Activated T-cell treated with anti-CD3 and anti-CD28 coated beads, Interleukin-2, amount 50 U/mL, for 72 hours (primary cell): ENCODE measurements around the gene TOE1. TPM values are rescaled to one million over a fixed set of nuclear protein-coding genes. Genes with fewer than 3 reads are reported as not detected.
"Not testable (repeated sequence)": the region's sequence is repeated elsewhere in the genome, so short reads cannot be mapped to it uniquely, and the experiment has no call there.

Source experiments
- ATAC-seq, 2 donors: fragments of 150-1000 bp; cut with Tn5 transposase; replicated peaks in 1 of 2; 2 replicates each; pipeline ENCODE4 v1.10.0; 2021; ENCODE audit warnings: moderate library complexity in 2 of 2, mild to moderate bottlenecking in 1 of 2
- DNase-seq, 2 donors: peaks; one replicate each; pipeline ENCODE4 v3.0.0; 2021 to 2022; ENCODE audit warnings: mixed read lengths in 1 of 2
- H3K27ac Mint-ChIP-seq: one replicate; pipeline ENCODE4 v1.8.0; 2022; ENCODE audit warnings: mild to moderate bottlenecking, moderate library complexity, mixed read lengths
- H3K27me3 Mint-ChIP-seq: one replicate; pipeline ENCODE4 v1.8.0; 2022; ENCODE audit warnings: low read depth, mixed read lengths
- H3K36me3 Mint-ChIP-seq, 2 donors: one replicate each; pipeline ENCODE4 v1.8.0; 2022; ENCODE audit warnings: mixed read lengths in 2 of 2, mild to moderate bottlenecking in 1 of 2; ENCODE audit not compliant: insufficient read depth in 2 of 2
- H3K4me1 Mint-ChIP-seq: one replicate; pipeline ENCODE4 v1.8.0; 2022; ENCODE audit warnings: low read depth, mixed read lengths
- H3K4me3 Mint-ChIP-seq, 2 donors: one replicate each; pipeline ENCODE4 v1.8.0; 2022; ENCODE audit warnings: mild to moderate bottlenecking in 2 of 2, mixed read lengths in 2 of 2, moderate library complexity in 2 of 2
- H3K9me3 Mint-ChIP-seq, 2 donors: one replicate each; pipeline ENCODE4 v1.8.0; 2022; ENCODE audit warnings: mixed read lengths in 2 of 2
- total RNA-seq, 2 donors: library from RNA; stranded (reverse); gene quantifications; one replicate each; pipeline ENCODE4 v1.2.3, GENCODE V29; 2022

Gene TOE1
- total RNA-seq, 2 donors from 2014 or later = 23.9 to 34.4 TPM

DNA sequence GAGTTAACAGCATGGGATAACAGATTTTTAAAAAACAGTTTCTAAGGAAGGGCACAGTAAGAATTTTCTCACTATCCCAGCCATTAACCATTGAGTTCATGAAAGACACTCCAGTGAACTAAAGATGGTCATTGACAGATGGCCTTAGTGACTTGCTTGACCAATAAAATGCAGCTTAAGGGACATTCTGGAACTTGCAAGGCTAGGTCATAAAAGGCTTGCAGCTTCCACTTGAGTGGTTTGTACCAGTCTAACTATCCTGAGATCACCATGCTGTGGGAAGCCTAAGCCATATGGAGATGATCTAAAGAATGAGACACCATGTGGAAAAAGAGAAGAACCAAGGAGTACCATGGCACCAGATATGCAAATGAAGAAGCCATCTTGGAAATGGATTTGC is 38.2 kb downstream of the TOE1 start:
- Mint-ChIP-seq H3K27ac (no peak overlapping the region), H3K9me3 (no peaks in the 10 kb centered on the region), H3K36me3 (no peaks in the 10 kb centered on the region), H3K4me3 (no peak overlapping the region), H3K4me1 (peaks cover 8% of the 10 kb centered on the region), H3K27me3 (no peaks in the 10 kb centered on the region)
- DNase-seq (no peak), ATAC-seq (no peak)

DNA sequence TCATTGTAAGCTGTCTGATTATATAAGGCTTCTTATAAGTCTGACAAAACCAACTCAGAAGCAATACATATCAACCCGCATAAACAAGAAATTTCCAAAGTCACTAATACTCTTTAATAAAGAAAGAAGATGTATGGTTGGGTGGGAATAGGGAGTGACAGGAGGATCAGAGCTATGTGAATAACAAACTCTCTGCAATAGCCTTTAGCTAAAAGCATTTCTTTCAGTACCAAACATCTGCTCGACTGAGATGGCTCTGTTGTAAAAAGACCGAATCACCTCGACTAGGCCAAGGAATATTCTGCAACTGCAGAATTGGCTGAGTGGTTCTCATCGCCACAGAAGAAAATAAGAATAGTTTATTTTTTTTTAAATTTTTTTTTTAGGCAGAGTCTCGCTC is 39.6 kb downstream of the TOE1 start:
- Mint-ChIP-seq H3K4me3 (no peak overlapping the region), H3K27ac (no peak overlapping the region), H3K9me3 (no peaks in the 10 kb centered on the region), H3K27me3 (no peaks in the 10 kb centered on the region), H3K4me1 (peaks cover 8% of the 10 kb centered on the region), H3K36me3 (no peaks in the 10 kb centered on the region)
- no peak for DNase-seq
- ATAC-seq = no peak

DNA sequence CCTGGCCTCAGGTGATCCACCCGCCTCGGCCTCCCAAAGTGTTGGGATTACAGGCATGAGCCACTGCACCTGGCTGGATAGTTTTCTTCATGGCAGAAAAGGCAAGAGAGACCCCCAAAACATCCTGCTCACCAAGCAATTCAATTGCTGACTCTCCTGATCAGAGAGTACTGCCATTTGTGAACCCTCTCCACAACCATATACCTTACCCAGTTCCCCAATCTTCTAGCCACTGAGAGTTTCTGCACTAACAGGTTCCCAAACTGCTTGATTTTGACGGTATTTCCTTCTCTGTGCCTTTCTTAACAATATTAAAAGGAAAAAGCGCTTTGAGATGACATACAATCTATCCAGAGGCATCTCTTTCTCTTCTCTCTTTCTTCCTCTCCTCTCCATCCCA is 40.2 kb downstream of the TOE1 start:
- ATAC-seq (no peak), DNase-seq (no peak)
- no peaks in the 10 kb centered on the region for H3K9me3 Mint-ChIP-seq
- no peak overlapping the region for H3K4me3 Mint-ChIP-seq
- peaks cover 4% of the 10 kb centered on the region for H3K4me1 Mint-ChIP-seq
- no peaks in the 10 kb centered on the region for H3K36me3 Mint-ChIP-seq
- no peaks in the 10 kb centered on the region for H3K27me3 Mint-ChIP-seq
- H3K27ac Mint-ChIP-seq = no peak overlapping the region

DNA sequence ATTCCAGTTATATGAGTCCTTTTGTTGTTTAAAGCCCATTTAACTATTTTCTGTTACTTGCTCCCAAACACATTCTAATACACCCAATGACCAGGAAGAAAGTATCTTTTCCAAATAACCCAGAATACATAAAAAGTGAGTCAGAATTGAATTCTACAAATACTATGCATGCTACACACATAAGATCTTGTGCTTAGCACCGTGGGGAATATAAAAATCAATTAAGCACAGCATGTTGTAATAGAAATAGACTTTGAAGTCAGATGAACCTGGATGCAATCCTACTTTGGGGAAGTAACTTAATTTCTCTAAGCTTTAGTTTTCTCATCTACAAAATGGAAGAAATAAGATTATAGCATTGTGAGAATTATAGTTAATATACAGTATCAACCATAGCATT is 40.8 kb downstream of the TOE1 start:
- no peak overlapping the region for H3K27ac Mint-ChIP-seq
- no peak overlapping the region for H3K4me3 Mint-ChIP-seq
- H3K36me3 Mint-ChIP-seq = no peaks in the 10 kb centered on the region
- no peaks in the 10 kb centered on the region for H3K27me3 Mint-ChIP-seq
- no peaks in the 10 kb centered on the region for H3K4me1 Mint-ChIP-seq
- ATAC-seq = no peak
- no peaks in the 10 kb centered on the region for H3K9me3 Mint-ChIP-seq
- no peak for DNase-seq

- Mint-ChIP-seq H3K4me1 (no peaks in the 10 kb centered on the region), H3K4me3 (no peak overlapping the region), H3K9me3 (no peaks in the 10 kb centered on the region), H3K27me3 (no peaks in the 10 kb centered on the region), H3K36me3 (no peaks in the 10 kb centered on the region), H3K27ac (no peak overlapping the region)
- DNase-seq = no peak
- ATAC-seq = no peak
Measured at GRCh38 chr1:45381243-45381642, 41.3 kb downstream of the TOE1 start.

DNA sequence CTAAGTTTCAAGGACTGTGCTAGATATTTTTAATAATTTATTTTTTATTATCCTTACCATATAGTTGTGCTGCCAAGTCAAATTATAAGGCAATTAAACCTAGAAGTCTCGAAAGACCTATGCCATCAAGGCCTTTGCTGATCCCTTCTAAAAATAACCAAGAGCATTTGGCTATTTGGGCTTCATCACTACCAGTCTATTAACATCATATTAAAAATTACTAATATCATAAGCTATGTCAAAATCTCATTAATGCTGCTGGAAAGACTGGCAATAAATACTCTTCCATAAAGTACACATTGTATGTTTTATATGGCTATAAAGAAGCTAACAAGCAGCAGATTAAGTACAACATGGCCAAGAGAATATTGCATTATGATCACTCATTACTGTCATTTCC is 43.2 kb downstream of the TOE1 start:
- no peak overlapping the region for H3K27ac Mint-ChIP-seq
- no peak for DNase-seq
- H3K4me1 Mint-ChIP-seq = no peaks in the 10 kb centered on the region
- no peak for ATAC-seq
- H3K27me3 Mint-ChIP-seq = no peaks in the 10 kb centered on the region
- H3K9me3 Mint-ChIP-seq = no peaks in the 10 kb centered on the region
- H3K4me3 Mint-ChIP-seq = no peak overlapping the region
- H3K36me3 Mint-ChIP-seq = no peaks in the 10 kb centered on the region

- not testable (repeated sequence) for ATAC-seq, H3K9me3 Mint-ChIP-seq, H3K4me3 Mint-ChIP-seq, H3K36me3 Mint-ChIP-seq, DNase-seq, H3K27me3 Mint-ChIP-seq, H3K27ac Mint-ChIP-seq, H3K4me1 Mint-ChIP-seq
Measured at GRCh38 chr1:45384213-45384612, 44.2 kb downstream of the TOE1 start.

GRCh38 chr1:45385302-45385701 is 45.3 kb downstream of the TOE1 start:
- Mint-ChIP-seq H3K27me3 (no peaks in the 10 kb centered on the region), H3K36me3 (no peaks in the 10 kb centered on the region), H3K9me3 (no peaks in the 10 kb centered on the region), H3K27ac (no peak overlapping the region), H3K4me1 (no peaks in the 10 kb centered on the region), H3K4me3 (no peak overlapping the region)
- ATAC-seq = no peak
- DNase-seq = no peak

DNA sequence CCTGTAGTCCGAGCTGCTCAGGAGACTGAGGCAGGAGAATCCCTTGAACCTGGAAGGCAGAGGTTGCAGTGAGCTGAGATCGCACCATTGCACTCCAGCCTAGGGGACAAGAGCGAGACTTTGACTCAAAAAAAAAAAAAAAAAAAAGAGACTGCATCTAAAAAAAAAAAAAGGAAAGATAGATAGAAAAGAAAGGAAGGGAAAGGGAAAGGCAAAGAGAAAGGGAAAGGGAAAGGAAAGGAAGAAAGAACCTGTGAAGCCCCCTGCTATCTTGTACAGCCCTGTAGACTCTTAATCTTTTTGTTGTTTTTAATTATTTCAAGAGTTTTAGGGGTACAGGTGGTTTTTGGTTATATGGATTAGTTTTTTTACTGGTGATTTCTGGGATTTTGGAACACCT is 46.2 kb downstream of the TOE1 start:
- H3K27ac Mint-ChIP-seq = no peak overlapping the region
- no peaks in the 10 kb centered on the region for H3K9me3 Mint-ChIP-seq
- H3K27me3 Mint-ChIP-seq = no peaks in the 10 kb centered on the region
- no peaks in the 10 kb centered on the region for H3K4me1 Mint-ChIP-seq
- no peak for ATAC-seq
- H3K36me3 Mint-ChIP-seq = no peaks in the 10 kb centered on the region
- DNase-seq = no peak
- no peak overlapping the region for H3K4me3 Mint-ChIP-seq

Other genes with a start within 250 kb of the TOE1 start
- 1 to 10 TPM; 1.1 to 2.1 TPM for gene ZSWIM5, start 133.6 kb upstream of the TOE1 start, total RNA-seq
- 1 to 10 TPM; 4.5 to 5.9 TPM for gene HPDL, start 13.3 kb upstream of the TOE1 start, total RNA-seq
- gene MUTYH, start 270 bp downstream of the TOE1 start, total RNA-seq = 10 to 100 TPM; 51.9 to 67.9 TPM
- 1 to 10 TPM; 5.9 to 8.8 TPM for gene TESK2, start 151.0 kb downstream of the TOE1 start, total RNA-seq
- 10 to 100 TPM; 15.2 to 15.5 TPM for gene CCDC163, start 159.9 kb downstream of the TOE1 start, total RNA-seq
- 1 to 10 TPM; 3.4 to 4.7 TPM for gene MMACHC, start 160.1 kb downstream of the TOE1 start, total RNA-seq
- gene PRDX1, start 181.7 kb downstream of the TOE1 start, total RNA-seq = 100 to 1,000 TPM; 128 to 146 TPM
- 100 to 1,000 TPM; 155 to 178 TPM for gene AKR1A1, start 210.7 kb downstream of the TOE1 start, total RNA-seq
- gene NASP, start 243.9 kb downstream of the TOE1 start, total RNA-seq = 100 to 1,000 TPM; 214 to 241 TPM